Measurements from ENCODE around the gene DHX32.
"Not testable (repeated sequence)": the region's sequence is repeated elsewhere in the genome, so short reads cannot be mapped to it uniquely, and the experiment has no call there.

The DHX32 gene

DNA sequence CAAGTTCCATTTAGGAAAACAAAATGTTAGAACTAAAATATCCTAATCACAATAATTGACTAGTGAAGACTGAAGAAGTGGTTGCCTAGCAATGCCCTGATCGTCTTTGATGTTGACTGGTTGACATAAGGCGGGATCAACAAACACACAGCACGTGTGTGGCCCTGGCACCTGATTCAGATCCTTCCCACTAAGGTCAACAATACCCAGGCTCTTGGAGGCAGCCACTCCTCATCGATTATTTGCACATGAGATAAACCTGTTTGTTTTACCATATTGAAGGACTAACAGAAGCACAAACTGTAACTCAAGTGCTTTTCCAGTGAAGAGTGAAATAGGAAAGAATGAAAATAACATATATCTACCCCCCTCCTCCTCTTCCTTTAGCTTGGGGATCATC is 30.9 kb upstream of the DHX32 start:
- H3K27me3 ChIP-seq (ENCODE audit: control insufficient read depth in 2 of 2, insufficient read depth in 2 of 2, low read length in 2 of 2) = no peaks in the 10 kb centered on the region
- H3K9ac ChIP-seq (ENCODE audit: low read depth in 1 of 2, low read length in 2 of 2) = no peak overlapping the region
- H3K4me1 ChIP-seq (ENCODE audit: control insufficient read depth in 2 of 2, insufficient read depth in 2 of 2, low read length in 2 of 2) = peaks cover 16 to 30% of the 10 kb centered on the region in 2 donors
- H3K27ac ChIP-seq (ENCODE audit: low read depth in 2 of 2, low read length in 2 of 2) = peak overlapping the region; percentile 63 to 70
- no peaks in the 10 kb centered on the region for H3K36me3 ChIP-seq (ENCODE audit: control insufficient read depth in 2 of 2, insufficient read depth in 2 of 2, low read length in 2 of 2)
- H3K9me3 ChIP-seq (ENCODE audit: control insufficient read depth in 2 of 2, low read length in 2 of 2) = no peaks in the 10 kb centered on the region
- H3K4me3 ChIP-seq (ENCODE audit: low read length in 2 of 2) = peak overlapping the region in 1 of 2 donors; percentile 31

DNA sequence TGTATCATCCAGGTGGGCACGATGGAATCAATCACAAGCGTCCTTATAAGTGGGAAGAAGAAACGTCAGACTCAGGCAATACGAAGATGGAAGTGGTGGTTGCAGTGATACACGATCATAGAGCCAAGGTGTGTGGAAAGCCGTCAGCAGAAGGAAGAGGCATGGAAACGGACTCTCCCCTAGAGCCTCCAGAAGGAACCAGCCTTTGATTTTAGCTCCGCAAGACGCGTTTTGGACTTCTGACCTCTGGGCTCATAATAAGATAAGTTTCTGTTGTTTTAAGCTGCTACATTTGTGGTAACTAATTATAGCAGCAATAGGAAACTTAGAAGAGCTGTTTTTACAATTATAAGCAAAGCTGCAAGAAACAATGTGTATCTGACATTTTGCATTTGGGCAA is 30.1 kb upstream of the DHX32 start:
- Histone ChIP-seq H3K9ac (ENCODE audit: low read depth in 1 of 2, low read length in 2 of 2) (no peak overlapping the region), H3K36me3 (ENCODE audit: control insufficient read depth in 2 of 2, insufficient read depth in 2 of 2, low read length in 2 of 2) (no peaks in the 10 kb centered on the region), H3K9me3 (ENCODE audit: control insufficient read depth in 2 of 2, low read length in 2 of 2) (no peaks in the 10 kb centered on the region), H3K4me3 (ENCODE audit: low read length in 2 of 2) (peak overlapping the region; percentile 17 to 31), H3K27ac (ENCODE audit: low read depth in 2 of 2, low read length in 2 of 2) (peak overlapping the region; percentile 63 to 66), H3K4me1 (ENCODE audit: control insufficient read depth in 2 of 2, insufficient read depth in 2 of 2, low read length in 2 of 2) (peaks cover 16 to 33% of the 10 kb centered on the region in 2 donors), H3K27me3 (ENCODE audit: control insufficient read depth in 2 of 2, insufficient read depth in 2 of 2, low read length in 2 of 2) (no peaks in the 10 kb centered on the region)

DNA sequence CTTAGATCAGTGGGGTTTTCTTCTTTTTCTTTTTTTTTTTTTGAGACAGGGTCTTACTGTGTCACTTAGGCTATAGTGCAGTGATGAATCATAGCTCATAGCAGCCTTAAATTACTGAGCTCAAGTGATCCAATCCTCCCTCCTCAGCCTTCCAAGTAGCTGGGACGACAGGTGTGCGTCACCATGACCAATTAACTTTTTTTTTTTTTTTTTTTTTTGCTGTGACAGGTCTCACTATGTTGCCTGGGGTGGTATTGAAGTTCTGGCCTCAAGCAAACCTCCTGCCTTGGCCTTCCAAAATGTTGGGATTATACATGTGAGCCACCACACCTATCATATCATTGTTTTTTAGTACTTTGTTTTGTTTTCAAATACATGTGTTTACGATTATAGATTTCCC is 28.4 kb upstream of the DHX32 start:
- not testable (repeated sequence) for H3K9ac ChIP-seq (ENCODE audit: low read depth in 1 of 2, low read length in 2 of 2); H3K4me3 ChIP-seq (ENCODE audit: low read length in 2 of 2); H3K27me3 ChIP-seq (ENCODE audit: control insufficient read depth in 2 of 2, insufficient read depth in 2 of 2, low read length in 2 of 2); H3K36me3 ChIP-seq (ENCODE audit: control insufficient read depth in 2 of 2, insufficient read depth in 2 of 2, low read length in 2 of 2); H3K27ac ChIP-seq (ENCODE audit: low read depth in 2 of 2, low read length in 2 of 2); H3K9me3 ChIP-seq (ENCODE audit: control insufficient read depth in 2 of 2, low read length in 2 of 2)
- H3K4me1 ChIP-seq (ENCODE audit: control insufficient read depth in 2 of 2, insufficient read depth in 2 of 2, low read length in 2 of 2) = peaks cover 19 to 33% of the 10 kb centered on the region in 2 donors

DNA sequence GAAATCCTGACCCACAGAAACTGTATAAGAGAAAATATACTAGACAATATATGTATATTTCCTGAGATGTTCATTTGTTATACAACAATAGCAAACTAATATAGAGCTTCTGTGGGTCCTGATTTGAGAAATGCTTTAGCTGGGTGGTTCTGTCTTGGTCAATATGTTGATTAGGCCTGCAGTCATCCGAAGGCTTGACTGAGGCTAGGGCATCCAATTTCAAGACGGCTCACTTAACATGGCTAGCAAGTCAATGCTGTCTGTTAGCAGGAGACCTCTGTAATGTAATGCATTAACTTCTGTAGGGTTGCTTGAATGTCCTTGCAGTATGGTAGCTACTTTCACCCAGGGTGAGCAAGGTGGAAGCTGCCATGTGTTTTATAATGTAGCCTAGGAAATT is 27.7 kb upstream of the DHX32 start:
- not testable (repeated sequence) for H3K36me3 ChIP-seq (ENCODE audit: control insufficient read depth in 2 of 2, insufficient read depth in 2 of 2, low read length in 2 of 2); H3K9ac ChIP-seq (ENCODE audit: low read depth in 1 of 2, low read length in 2 of 2); H3K27ac ChIP-seq (ENCODE audit: low read depth in 2 of 2, low read length in 2 of 2); H3K4me3 ChIP-seq (ENCODE audit: low read length in 2 of 2); H3K27me3 ChIP-seq (ENCODE audit: control insufficient read depth in 2 of 2, insufficient read depth in 2 of 2, low read length in 2 of 2); H3K9me3 ChIP-seq (ENCODE audit: control insufficient read depth in 2 of 2, low read length in 2 of 2)
- H3K4me1 ChIP-seq (ENCODE audit: control insufficient read depth in 2 of 2, insufficient read depth in 2 of 2, low read length in 2 of 2) = peaks cover 19 to 33% of the 10 kb centered on the region in 2 donors

DNA sequence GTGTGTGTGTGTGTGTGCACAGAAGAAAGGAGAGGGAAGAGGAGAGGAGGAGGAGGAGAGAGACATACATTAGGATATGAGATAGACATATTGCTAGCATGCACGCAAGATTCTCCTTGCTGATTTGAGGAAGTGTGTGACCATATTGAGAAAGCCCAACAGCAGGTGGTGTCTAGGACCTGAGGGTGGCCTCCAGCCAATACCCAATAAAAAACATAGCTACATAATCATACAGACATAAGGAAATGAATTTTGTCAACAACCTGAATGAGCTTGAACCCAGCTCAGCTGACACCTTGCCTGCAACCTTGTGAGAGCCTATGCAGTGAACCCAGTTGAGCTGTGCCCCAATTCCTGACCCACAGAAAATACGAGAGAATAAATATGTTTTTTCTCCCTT is 26.5 kb upstream of the DHX32 start:
- peak overlapping the region in 1 of 2 donors; percentile 24 for H3K9ac ChIP-seq (ENCODE audit: low read depth in 1 of 2, low read length in 2 of 2)
- not testable (repeated sequence) for H3K9me3 ChIP-seq (ENCODE audit: control insufficient read depth in 2 of 2, low read length in 2 of 2); H3K4me3 ChIP-seq (ENCODE audit: low read length in 2 of 2); H3K27me3 ChIP-seq (ENCODE audit: control insufficient read depth in 2 of 2, insufficient read depth in 2 of 2, low read length in 2 of 2); H3K36me3 ChIP-seq (ENCODE audit: control insufficient read depth in 2 of 2, insufficient read depth in 2 of 2, low read length in 2 of 2)
- H3K27ac ChIP-seq (ENCODE audit: low read depth in 2 of 2, low read length in 2 of 2) = peak overlapping the region; percentile 35 to 58
- H3K4me1 ChIP-seq (ENCODE audit: control insufficient read depth in 2 of 2, insufficient read depth in 2 of 2, low read length in 2 of 2) = peaks cover 12 to 24% of the 10 kb centered on the region in 2 donors

- not testable (repeated sequence) for H3K36me3 ChIP-seq (ENCODE audit: control insufficient read depth in 2 of 2, insufficient read depth in 2 of 2, low read length in 2 of 2); H3K27me3 ChIP-seq (ENCODE audit: control insufficient read depth in 2 of 2, insufficient read depth in 2 of 2, low read length in 2 of 2); H3K9me3 ChIP-seq (ENCODE audit: control insufficient read depth in 2 of 2, low read length in 2 of 2); H3K9ac ChIP-seq (ENCODE audit: low read depth in 1 of 2, low read length in 2 of 2); H3K27ac ChIP-seq (ENCODE audit: low read depth in 2 of 2, low read length in 2 of 2); H3K4me3 ChIP-seq (ENCODE audit: low read length in 2 of 2); H3K4me1 ChIP-seq (ENCODE audit: control insufficient read depth in 2 of 2, insufficient read depth in 2 of 2, low read length in 2 of 2)
These were observed 24.2 kb upstream of the DHX32 start for GRCh38 chr10:125905069-125905994.

DNA sequence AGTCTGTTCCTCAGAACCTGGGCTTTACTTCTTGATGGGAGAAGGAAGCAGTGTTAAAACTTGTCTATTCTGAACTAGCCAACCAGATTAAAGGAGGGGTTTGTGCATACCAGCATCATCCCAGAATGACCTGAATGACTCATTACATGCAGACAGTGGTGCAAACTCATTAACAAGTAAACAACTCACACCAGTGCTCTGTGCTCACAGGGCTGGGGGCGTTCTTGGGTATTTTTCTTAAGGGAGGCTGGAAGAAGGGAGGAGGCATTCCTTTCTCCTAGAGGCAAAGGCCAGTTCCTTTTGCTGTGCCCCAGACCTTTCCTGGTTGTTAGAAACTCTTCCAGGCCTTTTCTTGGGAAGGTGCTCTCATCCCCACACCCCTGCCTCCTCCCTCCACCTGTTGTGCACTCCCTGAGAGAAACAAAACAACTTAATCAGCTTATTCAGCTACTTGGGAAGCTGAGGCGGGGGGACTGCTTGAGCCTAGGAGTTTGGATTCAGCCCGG is 22.1 kb upstream of the DHX32 start:
- not testable (repeated sequence) for H3K36me3 ChIP-seq (ENCODE audit: control insufficient read depth in 2 of 2, insufficient read depth in 2 of 2, low read length in 2 of 2); H3K27ac ChIP-seq (ENCODE audit: low read depth in 2 of 2, low read length in 2 of 2); H3K4me1 ChIP-seq (ENCODE audit: control insufficient read depth in 2 of 2, insufficient read depth in 2 of 2, low read length in 2 of 2); H3K27me3 ChIP-seq (ENCODE audit: control insufficient read depth in 2 of 2, insufficient read depth in 2 of 2, low read length in 2 of 2); H3K9ac ChIP-seq (ENCODE audit: low read depth in 1 of 2, low read length in 2 of 2); H3K4me3 ChIP-seq (ENCODE audit: low read length in 2 of 2); H3K9me3 ChIP-seq (ENCODE audit: control insufficient read depth in 2 of 2, low read length in 2 of 2)

DNA sequence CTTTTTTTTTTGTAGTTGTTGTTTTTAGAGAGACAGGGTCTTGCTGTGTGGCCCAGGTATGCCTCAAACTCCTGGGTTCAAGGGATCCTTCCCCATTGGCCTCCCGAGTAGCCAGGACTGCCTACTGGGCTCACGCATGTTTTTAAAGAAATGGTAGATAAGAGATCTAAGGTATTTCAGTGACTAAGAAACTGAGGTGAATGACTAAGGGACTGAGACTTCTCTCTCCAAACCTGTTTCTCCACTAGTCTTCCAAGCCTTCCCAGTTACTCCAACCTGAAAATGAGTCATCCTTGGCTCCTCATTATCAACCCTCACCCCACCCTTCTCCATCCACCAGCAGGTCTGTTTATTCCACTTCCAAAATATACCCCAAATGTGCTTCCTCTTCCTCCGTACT is 19.9 kb upstream of the DHX32 start:
- not testable (repeated sequence) for H3K9ac ChIP-seq (ENCODE audit: low read depth in 1 of 2, low read length in 2 of 2); H3K27me3 ChIP-seq (ENCODE audit: control insufficient read depth in 2 of 2, insufficient read depth in 2 of 2, low read length in 2 of 2); H3K9me3 ChIP-seq (ENCODE audit: control insufficient read depth in 2 of 2, low read length in 2 of 2); H3K27ac ChIP-seq (ENCODE audit: low read depth in 2 of 2, low read length in 2 of 2); H3K4me3 ChIP-seq (ENCODE audit: low read length in 2 of 2); H3K36me3 ChIP-seq (ENCODE audit: control insufficient read depth in 2 of 2, insufficient read depth in 2 of 2, low read length in 2 of 2); H3K4me1 ChIP-seq (ENCODE audit: control insufficient read depth in 2 of 2, insufficient read depth in 2 of 2, low read length in 2 of 2)

DNA sequence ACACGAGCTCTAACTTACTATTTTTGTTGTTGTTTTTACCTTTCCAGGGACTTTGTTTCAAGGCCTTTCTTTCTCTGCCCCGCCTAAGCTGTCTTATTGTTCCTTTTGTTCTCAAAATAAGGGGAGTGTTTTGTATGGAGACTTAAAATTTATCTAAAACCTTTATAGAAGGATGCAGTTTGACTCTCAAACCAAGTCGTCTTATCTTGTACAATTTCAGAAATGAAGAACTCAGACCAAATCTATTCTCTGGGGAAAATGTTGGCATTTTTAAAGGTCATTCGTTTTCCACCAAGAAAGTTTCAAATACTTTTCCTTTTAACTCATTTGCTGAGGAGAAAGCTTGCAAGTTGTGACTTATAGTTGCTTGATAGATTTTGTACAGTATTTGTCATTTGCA is 16.2 kb upstream of the DHX32 start:
- not testable (repeated sequence) for H3K27me3 ChIP-seq (ENCODE audit: control insufficient read depth in 2 of 2, insufficient read depth in 2 of 2, low read length in 2 of 2); H3K9me3 ChIP-seq (ENCODE audit: control insufficient read depth in 2 of 2, low read length in 2 of 2); H3K9ac ChIP-seq (ENCODE audit: low read depth in 1 of 2, low read length in 2 of 2); H3K4me1 ChIP-seq (ENCODE audit: control insufficient read depth in 2 of 2, insufficient read depth in 2 of 2, low read length in 2 of 2); H3K27ac ChIP-seq (ENCODE audit: low read depth in 2 of 2, low read length in 2 of 2); H3K36me3 ChIP-seq (ENCODE audit: control insufficient read depth in 2 of 2, insufficient read depth in 2 of 2, low read length in 2 of 2)
- H3K4me3 ChIP-seq (ENCODE audit: low read length in 2 of 2) = peak overlapping the region in 1 of 2 donors; percentile 75

DNA sequence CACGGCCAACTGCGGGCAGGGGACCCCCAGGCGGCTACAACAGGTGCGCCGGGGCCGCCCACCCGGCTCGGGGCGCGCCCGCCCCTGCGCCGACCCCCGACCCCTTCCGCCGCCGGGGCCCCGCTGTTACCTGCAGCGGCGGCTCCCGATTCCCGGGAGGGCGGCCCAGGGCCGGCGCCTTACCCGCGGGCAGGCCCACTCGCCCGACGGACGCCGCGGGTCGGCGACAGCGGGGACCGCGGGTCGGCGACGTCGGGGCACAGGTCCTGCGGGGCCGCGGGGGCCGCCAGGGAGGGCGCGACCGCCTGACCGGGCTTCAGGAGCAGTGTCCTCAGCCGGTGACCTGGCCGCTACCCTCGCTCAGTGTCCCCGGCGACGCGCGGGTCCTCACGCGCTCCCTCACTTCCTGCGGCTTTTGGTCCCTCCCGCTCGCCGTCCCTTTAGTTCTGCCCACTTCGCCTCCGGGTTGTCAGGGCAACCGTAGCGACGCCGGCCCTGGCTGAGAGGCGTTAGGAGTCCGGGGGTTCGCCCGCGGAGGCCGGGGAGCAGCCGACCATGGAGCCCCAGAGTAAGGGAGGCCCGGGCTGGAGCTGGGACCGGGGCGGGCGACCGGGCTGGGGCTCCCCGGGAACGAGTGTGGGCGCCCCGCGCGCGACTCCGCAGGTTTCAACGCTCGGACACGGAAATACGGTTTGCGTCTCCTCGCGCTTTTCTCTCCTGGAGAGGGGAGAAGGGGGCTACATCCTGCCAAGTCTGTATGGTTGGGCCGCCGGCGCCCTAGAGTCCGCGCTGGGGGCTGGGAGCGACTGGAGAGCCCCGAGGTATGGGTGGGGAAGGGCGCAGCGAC is 15.2 kb upstream of the DHX32 start, which contains the start of gene FANK1:
FANK1 (plus strand) TSS at position 477 of the 847 bp plus-strand sequence; CDS start at position 556, 79 bp downstream.
- Histone ChIP-seq H3K9ac (ENCODE audit: low read depth in 1 of 2, low read length in 2 of 2) (peak within 1 kb of the TSS; percentile 88 to 89), H3K4me3 (ENCODE audit: low read length in 2 of 2) (peak within 1 kb of the TSS; percentile 77 to 82), H3K27ac (ENCODE audit: low read depth in 2 of 2, low read length in 2 of 2) (peak within 1 kb of the TSS; percentile 85 to 89)
- not testable (repeated sequence) for H3K27me3 ChIP-seq (ENCODE audit: control insufficient read depth in 2 of 2, insufficient read depth in 2 of 2, low read length in 2 of 2); H3K9me3 ChIP-seq (ENCODE audit: control insufficient read depth in 2 of 2, low read length in 2 of 2); H3K4me1 ChIP-seq (ENCODE audit: control insufficient read depth in 2 of 2, insufficient read depth in 2 of 2, low read length in 2 of 2); H3K36me3 ChIP-seq (ENCODE audit: control insufficient read depth in 2 of 2, insufficient read depth in 2 of 2, low read length in 2 of 2)
